ENCODE measurements around the gene AUP1.

DNA sequence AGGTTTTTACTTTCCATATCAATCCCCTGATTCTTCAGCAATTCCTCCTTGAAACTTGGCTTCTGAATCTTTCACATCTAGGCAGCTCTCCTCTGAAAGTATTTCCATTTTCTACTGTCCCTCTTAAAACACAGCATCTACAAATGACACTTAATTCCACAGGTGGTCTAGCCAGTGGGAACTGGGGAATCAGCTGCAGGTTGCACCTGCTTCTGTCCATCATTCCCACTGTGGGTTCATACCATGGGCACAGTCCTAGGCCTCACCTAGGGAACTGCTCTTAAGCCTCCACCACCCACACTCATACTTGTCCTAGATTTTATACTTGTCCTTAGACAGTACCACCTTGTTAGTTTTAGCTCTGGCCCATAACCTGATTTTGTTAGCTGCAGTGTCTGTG lies 22.0 kb upstream of the AUP1 start:
- TF ChIP-seq CTCF (IDR thresholded peaks at IDR 0.05), result no peak
- TF ChIP-seq POLR2A (IDR thresholded peaks at IDR 0.05), result no peak

Measured in gastroesophageal sphincter (tissue), 3 donors.